Activated CD4-positive, CD25-positive, alpha-beta regulatory T cell treated with anti-CD3 and anti-CD28 coated beads, Interleukin-2, amount 50 U/mL, for 72 hours (primary cell): ENCODE measurements around the gene FBXW5.

Source experiments
- DNase-seq: peaks from one replicate; pipeline ENCODE4 v3.0.0; 2021

Gene FBXW5

GRCh38 chr9:136902259-136902821 lies 42.2 kb downstream of the FBXW5 start:
- DNase-seq, result peak; percentile 84

GRCh38 chr9:136901516-136902258 lies 42.9 kb downstream of the FBXW5 start:
- peak; percentile 77 for DNase-seq

GRCh38 chr9:136900988-136901515 lies 43.5 kb downstream of the FBXW5 start:
- no peak for DNase-seq

GRCh38 chr9:136900556-136900955 lies 44.0 kb downstream of the FBXW5 start:
- no peak for DNase-seq

GRCh38 chr9:136899196-136899595 lies 45.3 kb downstream of the FBXW5 start:
- no peak for DNase-seq

GRCh38 chr9:136898483-136899100 lies 45.9 kb downstream of the FBXW5 start:
- no peak for DNase-seq

- no peak for DNase-seq
Observed at GRCh38 chr9:136896027-136896426, 48.5 kb downstream of the FBXW5 start.

GRCh38 chr9:136890661-136891060 lies 53.9 kb downstream of the FBXW5 start:
- DNase-seq, result no peak
